Measurements from ENCODE around the gene DNAI7.

Gene DNAI7

DNA sequence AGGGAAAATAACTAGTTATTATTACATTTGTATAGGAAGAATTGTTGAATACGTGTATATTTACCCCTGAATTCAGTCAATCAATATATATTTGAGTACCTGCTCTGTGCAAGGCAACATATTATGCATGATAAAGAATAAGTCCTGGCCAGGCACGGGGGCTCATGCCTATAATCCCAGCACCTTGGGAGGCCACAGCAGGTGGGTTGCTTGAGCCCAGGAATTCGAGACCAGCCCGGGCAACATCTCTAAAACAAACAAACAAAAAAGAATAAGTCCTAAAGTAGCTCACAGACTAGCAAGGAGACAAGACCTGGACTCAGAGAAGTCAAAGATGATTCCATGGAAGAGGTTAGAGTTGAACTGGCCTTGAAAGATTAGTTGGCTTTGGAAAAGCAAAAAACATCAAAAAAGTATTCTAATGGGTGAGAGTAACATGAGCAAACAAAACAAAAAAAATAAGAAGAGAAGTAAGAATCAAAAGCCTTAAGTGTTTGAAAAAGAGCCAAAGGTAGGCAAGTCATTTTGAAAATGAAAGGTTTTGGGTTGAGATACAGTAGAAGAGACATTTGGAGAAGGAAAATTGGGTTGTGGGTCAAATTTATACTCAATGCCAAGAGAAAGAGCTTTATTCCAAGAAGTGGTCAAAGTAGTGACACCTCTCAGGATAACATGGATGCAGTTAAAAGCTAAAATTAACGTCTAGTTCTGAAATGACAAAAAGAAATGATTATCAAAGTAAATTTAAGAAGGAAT, 130.9 kb downstream of the DNAI7 start:
- no peak for FAIRE-seq
- no peak for TF ChIP-seq POLR2A (IDR thresholded peaks at IDR 0.05; ENCODE audit: low read depth, low read length)
- DNase-seq (ENCODE audit: insufficient read length, low spot score): no peak

DNA sequence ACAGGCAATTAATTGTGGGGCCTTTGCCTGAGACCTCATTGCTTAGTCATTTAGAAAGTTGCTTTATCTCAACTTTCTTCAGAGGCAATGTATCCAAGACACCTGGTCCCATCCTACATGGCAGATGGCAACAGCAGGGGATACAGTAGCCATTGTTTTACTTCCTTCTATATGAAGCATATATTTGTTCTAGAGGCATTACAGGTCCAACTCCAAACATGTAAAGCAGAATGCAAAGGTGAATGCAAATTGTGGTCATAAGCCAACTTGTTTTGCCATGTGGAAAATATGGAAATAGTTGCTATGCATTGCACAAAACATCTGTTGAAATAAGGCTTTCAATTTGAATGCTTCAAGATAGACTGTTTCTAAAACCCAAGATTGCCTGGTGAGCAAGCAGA, 136.3 kb downstream of the DNAI7 start:
- FAIRE-seq: no peak
- TF ChIP-seq POLR2A (IDR thresholded peaks at IDR 0.05; ENCODE audit: low read depth, low read length): no peak

More for the DNA sequence above, 136.3 kb downstream of the DNAI7 start:
- DNase-seq (ENCODE audit: insufficient read length, low spot score): no peak
